NOMO-1 treated with DMSO at 0.1 percent for 48 hours (cell line): Measurements from ENCODE around the gene BDKRB2.

ENCODE experiments used
- DNase-seq: peaks from one replicate; lab custom pipeline; 2025; ENCODE audit not compliant: unreplicated experiment; lab: John Stamatoyannopoulos, UW

BDKRB2 gene

DNA sequence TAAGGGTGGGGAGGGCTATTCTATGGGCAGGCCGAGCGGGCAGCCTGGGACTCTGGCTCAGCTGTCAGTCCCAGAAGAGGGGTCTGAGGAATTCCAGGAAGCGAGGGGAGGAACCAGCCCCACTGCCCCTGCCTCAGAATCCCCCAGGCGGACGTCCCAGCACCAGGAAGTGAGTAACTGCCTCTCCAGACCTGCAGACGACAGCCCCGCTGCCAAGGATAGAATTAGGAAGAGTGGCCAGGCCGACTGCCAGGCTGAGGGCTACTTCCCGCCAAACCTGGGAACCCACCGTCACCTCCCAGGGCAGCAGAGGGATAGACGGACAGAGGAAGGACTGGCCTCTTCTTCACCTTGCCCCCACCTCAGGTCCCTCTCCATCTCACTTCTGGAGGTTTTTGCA, 6.7 kb upstream of the BDKRB2 start:
- DNase-seq: no peak

DNA sequence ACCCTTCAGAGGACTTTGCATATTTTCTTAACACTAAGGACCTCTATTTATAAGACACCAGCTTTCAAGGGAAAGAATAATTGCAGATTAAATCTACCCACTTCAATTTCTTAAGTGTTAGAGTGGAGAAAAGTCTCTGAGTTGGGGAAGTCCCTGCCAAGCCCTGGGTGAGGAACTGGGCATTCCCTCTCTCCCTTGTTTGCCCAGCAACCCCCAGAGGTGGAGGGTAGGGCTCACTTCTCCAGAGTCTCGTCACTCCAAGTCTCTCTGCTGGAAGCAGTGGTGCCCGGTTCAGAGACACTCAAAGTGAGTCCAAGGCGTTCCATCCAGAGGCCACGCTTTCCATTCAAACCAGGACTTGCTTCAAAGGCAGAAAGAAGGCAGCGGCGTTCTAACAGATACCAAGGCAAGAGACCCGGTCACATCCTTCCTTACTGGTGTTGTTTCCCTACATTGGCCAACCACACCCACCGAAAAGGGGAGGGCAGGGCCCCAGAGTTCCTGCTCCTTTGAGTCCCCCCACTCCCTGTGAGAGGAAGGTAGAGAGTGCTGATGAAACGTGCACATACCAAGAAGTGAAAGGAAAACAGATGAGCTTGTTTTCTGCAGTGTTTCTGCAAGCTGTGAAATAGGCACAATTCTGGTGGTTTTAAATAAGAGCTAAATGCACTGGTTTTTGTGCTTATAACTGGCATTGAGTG, 6.1 kb upstream of the BDKRB2 start:
- DNase-seq: peak; percentile 64

DNA sequence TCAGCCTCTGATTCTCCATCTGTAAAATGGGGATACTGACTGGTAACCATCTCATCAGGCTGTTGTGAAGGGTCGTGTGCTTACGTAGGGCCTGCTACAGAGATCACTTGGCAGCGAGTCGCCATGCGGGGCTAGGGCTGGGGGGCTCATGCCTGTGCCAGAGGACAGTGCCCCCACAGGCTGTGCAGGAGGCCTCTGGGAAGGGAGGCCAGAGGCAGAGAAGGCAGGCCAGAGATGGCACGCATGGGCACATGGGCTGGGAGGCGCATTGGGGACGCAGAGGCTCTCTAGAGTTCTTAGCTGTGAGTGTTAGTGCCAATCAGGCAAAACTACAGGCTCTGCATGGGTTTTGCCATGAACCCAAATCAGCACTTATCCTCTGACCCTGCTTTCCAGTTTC, 3.5 kb upstream of the BDKRB2 start:
- DNase-seq: no peak

DNA sequence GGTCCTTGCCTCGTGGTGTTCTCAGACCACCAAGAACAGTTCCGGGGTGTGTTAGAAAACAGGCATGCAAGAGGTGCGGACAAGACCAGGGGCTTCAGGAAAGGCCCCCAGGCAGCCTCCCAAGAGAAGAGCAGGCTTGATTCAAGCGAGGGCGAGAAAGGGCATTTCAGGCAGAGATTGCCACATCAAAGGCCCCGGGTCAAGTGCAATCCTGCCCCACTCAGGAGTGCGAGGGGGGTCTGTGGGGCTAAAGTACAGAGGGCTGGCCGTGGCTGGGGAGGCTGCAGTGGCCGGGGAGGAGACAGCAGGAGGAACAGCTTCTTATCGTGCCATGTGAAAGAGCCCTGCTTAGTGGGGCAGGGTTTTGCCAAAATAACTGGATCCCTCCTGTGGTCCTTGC, 2.7 kb upstream of the BDKRB2 start:
- DNase-seq: no peak

DNA sequence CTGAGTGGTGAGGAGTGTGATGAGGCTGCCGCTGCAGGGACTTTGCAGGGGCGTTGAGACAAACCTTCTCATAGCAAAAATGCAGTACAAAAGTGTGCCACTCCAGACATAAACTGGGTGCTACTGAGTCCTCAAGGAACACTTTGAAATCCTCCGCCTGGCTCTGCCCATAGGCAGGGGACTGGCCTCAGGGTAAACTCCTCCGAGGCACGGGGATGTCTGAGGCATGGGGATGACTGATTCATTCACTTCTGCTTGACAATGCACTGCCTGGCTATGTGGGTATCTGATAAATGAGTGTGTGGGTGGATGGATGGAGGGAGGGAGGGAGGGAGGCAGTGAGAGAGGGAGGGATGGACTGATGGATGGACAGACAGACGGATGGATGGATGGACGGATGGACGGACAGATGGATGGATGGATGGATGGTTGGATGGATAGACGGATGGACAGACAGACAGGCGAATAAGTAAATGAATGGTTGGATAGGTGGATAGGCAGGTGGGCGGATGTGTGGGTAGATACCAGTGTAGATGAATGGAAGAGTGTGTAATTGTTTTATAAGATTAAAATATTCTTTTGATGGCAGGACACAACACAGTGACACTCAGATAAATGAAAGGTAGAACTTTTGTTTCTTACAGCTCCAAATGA, 2.1 kb upstream of the BDKRB2 start:
- no peak for DNase-seq

DNA sequence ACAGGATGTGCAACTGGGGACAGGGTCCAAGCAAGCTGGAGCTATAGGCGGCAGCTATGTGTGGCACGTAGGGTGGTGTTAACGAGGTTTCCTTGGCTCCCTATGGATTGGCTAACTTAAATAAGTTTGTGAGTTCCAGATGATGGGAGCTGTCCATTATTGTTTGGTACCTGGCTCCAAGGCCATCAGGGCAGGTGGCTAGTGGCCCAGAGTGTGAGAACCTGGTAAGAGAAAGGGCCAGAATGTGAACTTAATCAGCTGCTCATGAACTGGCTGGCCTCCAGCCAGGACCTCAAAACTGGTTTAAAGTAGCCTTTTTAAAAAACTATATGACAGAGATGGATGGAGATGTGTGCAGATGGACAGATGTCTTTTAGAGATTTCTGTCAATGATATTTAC, 1.5 kb upstream of the BDKRB2 start:
- no peak for DNase-seq

DNA sequence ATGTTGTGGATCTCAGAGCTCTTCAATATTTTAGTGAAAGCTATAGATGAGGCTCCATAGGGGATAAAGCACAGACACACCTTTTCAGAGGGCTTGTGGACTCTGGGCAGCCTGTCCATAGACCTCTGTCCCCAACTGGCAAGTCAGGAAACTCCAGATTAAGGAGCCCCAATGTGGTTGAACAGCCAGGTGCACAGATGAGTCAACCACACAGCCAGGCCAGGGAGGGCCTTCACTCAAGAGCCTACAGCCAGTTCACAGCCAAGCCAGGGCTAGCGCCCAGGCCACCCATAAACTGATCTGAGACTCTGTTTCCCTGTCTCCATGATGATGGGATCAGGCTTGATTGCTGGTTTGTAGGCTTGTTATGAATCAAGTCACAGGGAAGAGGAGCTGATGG, 1.0 kb upstream of the BDKRB2 start:
- no peak for DNase-seq

DNA sequence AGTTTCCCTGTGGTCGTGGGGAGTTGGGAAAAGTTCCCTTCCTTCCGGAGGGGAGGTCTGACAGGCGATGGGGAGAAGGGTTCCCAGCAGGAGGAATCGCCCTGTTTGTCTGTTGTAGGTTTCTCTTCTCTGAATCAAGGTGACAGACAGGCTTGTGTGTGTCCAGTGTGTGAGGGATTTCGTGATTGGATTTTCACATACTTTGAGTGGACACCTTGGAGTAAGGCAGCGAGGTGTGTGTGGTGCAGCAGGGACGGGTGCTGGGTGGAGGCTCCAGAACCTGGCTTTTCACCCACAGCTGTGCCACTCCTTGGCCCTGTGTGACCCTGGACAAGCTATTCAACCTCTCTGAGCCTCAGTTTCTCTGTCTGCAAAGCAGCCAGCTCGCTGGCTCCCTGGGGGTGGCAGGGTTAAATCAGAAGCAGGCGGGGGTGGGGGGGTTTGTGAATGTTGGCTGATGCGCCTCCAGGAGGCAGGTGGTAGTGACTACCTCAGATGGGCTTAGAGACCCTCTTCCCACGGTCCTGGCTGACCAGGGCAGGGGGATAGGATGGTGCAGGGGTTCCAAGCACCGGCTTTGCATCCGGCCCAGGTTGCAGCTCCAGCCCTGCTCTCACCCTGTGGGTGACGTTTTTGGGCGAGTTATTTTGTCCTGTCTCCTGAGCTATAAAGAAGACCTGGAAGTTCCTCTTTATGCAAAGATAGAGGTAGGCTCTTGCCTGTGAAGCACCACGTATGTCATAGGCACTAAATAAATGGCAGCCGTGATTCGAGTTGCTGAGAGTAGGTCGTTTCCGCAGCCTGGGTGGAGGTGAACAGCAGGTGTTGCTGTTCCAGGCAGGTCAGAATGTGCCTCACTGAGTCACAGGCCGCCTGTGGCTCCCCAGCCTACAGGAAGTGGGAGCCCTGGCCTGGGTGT, 679 bp downstream of the BDKRB2 start:
- peak; percentile 28 for DNase-seq

DNA sequence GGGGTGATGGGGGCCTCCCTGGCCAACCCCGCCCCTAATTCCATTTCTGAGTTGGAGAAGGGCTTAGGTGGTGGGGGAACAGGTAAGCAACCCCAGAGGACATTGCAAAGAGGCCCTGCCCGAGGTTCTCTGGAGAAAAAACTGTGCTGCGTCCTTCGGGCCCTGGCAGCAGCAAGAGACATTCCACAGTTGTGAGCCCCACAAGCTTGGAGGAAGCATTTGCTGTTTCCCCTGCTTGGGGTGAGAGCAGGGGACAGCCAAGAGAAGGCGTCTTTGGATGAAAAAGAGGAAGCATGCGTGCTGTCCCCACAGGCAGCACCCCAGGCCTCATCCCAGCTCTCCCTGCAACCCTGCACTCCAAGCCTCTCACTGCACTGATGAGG, 1.3 kb downstream of the BDKRB2 start:
- DNase-seq: peak; percentile 24

DNA sequence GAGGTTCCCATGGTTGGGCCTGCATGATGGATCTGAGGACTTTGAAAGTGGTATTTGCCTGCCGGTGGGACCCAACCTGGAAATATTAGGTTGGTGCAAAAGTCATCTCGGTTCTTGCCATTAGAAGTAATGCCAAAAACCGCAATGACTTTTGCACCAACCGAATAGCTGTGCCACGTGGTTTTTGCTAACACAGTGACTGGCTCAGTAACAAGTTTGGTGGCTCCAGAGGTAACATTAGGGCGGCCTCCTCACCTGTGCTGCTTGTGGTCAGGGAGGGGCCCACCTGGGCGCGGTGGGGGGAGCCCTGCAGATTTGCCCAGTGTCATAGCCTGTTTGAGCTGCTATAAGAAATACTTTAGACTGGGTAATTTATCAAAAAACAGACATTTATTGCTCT, 1.8 kb downstream of the BDKRB2 start:
- no peak for DNase-seq

DNA sequence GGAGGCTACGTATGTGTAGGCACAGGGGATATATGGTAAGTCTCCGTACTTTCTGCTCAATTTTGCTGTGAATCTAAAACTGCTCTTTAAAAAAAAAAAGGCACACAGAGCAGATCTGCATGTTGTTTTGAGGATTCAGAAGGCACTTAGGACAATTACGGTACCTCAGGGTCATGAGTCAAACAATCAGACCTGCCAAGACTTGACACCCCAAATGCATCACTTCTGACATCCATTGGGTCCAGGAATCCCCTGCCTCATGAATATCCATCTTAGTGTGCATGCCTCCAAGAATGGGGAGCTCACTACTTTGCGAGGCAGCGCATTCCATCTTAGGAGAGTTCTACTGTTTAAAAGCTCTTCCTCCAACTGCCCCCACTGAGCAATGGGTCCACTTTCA, 3.0 kb downstream of the BDKRB2 start:
- no peak for DNase-seq

DNA sequence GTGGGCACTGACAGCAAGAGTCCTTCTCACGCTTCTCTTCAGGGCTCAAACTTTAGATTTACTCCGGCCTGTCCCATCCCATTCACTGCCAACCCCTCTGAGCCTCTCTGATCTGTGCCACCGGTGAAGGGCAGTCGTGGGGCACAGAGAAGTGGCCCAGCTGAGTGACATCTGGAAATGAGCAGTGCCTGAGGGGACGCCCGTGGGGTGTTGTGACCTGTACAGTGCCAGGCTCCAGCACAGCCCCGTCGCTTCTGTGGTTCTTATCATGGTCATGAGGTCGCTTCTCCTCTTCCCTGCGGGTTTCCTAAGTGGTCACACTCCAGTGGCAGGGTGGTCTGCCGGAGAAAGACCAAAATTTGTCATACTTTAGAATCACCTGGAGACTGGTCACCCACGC, 4.1 kb downstream of the BDKRB2 start:
- no peak for DNase-seq

DNA sequence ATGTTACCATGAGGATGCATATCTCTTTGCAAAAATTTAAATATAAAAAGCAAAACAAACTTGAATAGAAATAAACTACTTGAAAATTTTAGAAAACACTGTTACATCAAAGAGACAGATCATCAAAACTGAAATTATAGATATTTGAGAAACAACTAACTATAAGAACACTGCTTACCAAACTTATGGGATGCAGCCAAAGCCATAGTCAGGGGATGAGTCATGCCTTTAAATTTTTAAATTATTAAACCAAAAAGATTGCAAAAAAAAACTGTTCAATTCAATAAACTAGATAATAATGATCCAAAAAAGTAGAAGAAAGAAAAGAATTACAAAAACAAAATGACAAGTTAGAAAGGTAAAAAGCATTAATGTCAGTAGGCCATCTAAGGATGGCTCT, 7.5 kb downstream of the BDKRB2 start:
- DNase-seq: no peak

DNA sequence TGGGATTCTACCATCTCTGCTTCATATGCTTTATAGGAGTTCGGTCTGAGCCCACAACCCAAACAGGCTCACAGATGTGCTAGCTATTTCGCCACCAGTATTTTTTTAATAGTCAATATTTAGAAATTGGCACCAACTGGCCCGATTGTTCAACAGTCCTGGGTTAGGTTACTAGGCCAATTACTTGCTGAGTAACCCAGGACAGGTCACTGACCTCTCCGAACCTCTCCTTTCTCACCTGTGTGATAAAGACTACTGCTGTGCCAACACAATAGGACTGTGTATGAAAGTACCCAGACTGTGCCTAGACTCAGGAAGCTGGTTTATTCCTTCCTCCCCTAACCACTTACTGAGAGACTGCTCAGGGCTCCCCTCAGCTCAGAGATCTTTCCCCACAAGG, 8.3 kb downstream of the BDKRB2 start:
- DNase-seq: no peak

DNA sequence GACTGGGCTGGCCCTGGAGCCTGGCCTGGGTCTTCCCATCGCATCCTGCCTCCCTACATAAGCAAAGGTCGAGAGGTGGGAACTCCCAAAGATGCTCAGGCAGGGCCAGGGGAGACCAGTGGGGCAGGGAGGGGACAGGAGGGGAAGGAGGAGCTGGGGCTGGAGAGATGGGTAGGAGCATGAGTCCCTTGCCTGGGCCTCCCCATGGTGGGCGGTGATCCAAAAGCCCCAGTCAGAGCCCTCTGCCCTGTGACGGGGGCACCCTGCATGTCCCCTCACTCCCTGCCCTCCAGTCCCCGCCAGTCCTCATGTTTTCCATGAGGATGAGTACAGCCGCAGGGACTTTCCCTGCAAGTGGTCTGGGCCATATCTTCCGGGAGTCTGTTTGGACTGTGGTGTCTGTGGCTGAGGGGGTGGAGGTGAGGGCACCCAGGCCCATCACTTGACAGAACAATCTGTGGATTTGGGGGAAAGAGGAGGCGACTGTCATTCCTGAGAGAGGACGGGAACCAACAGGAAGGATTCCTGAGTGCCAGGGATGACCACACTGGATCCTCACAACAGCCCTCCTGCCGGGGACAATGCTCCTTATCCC, 9.3 kb downstream of the BDKRB2 start:
- DNase-seq: no peak

DNA sequence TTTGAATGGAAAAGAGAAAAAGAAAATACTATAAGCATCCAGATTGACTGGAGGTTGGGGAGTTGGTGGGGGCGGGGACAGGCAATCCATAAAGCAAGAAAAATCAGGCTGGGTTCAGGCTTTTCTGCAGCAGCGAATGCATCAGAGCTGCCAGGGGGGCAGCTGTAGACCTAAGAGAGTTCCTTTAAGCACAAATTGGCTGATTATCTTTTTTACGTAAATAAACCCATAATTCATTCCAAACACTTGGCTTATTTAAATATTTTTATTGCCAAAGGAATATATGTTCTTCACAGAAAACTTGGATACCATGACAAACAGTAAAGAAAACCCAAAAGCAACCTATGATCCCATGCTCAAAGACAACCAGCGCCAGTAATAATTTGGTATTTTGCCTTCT, 10.2 kb downstream of the BDKRB2 start:
- no peak for DNase-seq

DNA sequence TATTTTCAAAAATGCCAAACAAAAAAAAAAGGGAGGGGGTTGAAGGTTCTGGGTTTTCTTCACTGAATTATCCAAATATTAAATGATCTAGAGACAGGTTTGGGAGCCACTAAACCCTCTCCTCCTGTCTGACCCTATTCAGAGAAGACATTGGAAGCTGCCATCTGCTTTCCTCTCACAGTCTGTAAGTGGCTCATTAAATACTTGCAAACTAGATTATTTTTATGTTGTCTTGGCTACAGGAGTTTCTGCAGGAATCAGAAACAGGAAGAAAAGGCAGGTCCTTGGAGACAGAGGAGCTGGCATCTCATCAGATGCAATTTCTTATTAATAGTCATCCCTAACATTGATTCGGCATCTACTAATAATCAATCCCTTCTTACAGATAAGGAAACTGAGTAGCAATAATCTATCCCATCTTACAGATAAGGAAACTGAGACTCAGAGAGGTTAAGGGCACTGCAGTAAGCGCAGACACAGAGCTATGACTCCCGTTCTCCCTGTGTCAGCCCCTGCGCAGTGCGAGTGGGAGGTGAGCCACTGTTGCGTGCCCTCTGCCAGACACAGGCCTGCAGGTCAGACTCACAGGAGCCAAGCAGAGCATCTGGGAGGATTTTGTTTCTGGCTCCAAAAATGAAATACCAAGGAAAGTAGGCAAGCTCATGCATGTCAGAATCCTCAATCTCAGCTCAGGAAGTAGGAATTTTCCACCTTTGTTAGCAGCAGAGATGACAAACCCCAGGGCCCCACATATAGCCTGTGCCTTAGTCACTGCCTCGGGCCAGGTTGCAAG, 11.0 kb downstream of the BDKRB2 start:
- DNase-seq: no peak

DNA sequence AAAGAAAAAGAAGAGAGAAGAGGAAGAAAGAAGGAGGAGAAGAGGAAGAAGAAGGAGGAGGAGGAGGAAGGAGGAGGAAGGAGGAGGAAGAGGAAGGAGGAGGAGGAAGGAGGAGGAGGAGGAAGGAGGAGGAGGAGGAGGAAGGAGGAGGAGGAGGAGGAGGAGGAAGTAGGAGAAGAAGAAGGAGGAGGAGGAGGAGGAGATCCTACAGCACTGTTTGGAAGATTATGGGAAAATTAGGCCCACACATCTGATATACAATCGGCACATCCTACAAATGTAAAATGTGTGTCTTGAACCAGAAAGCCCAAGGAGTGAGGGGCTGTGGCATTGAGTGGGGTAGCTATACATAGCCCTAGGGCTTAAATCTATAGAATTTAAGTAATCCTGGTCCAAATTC, 12.0 kb downstream of the BDKRB2 start:
- no peak for DNase-seq

DNA sequence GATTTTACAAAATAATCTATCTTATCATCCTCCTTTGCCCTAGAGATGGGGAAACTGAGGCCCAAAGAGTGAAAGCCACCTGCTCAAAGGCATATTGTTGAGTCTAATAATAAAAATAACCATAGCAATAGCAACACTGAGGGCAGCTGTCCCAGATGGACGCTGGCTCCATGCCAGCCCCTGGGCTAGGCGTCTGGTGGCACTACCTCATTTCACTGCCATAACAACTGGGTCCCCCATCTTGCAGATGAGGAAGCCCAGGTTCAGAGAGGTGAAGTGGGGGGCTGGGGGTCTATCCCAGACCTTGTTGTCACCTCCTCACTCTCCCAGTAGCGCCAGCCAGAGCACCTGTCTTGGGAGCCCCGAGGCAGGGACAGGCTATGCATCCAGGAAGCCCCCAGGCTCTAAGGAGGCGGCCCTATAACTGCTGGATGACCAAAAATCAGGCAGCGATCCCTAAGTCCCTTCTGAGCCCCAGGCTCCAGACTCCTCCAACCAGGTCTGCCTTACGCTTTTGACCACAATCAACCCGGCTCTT, 12.8 kb downstream of the BDKRB2 start:
- DNase-seq: no peak

DNA sequence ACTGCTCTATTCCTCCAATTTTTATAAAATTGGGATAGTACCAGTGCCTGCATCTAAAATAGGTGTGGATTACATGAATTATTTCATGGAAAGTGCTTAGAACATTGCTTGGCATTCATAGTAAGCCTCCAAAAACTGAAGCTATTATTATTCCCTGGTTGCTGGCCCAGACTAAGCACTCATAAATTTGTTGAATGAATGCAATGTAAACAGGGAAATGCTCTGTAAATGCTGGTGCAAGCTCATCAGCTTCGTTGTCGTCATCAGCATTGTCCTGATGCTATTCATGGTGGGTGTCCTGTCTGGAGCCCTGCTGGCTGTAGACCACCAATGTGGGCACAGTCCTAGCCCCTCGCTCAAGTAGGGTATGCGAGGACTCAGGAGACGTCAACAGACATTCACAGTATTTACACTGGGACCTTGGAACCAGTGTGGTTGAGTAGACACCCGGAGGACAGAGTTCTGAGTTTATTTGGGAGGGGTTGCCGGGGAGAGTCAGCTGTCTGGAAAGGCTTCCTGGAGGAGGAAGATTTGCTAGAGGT, 16.5 kb downstream of the BDKRB2 start:
- DNase-seq: no peak
